ENCODE measurements around the gene SELENBP1. TPM values are rescaled to one million over a fixed set of nuclear protein-coding genes. Genes with fewer than 3 reads are reported as not detected.
"Not testable (repeated sequence)": the region's sequence is repeated elsewhere in the genome, so short reads cannot be mapped to it uniquely, and the experiment has no call there.

The SELENBP1 gene
- polyA plus RNA-seq, 1 donor from 2014 or later, result not detected

DNA sequence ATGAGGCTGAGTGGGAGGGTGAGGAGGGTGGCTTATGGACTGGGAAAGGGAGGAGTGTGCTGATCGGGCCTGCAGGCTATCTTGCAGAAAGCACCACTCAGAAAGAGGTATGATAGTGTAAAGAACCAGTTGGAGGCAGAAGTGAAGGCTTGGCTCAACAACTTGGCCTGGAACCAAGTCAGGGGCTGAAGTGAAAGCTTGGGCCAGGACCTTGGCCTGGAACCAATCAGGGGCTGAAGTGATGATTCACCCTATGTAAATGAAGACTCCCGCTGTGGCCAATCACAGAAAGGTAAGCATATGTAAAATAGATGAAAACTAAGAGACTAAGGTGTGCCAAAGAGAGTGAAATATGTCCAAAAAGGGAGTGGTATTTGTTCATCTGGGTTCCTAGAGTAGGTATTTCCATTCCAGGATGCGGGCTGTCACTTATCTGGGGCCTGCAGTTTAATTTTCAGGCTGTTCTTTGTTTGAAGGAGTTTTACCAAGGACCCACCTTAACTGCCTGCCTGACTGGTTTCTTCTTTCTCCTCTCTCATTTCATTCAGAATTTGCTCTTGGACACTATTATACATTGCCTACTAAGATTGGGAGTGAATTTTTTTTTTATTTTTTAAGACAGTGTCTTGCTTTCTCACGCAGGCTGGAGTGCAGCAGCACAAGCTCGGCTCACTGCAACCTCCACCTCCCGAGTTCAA, 20.3 kb downstream of the SELENBP1 start:
- Histone ChIP-seq H3K9ac (ENCODE audit: low read length) (no peak overlapping the region), H3K27me3 (ENCODE audit: insufficient read depth, low read depth, low read length) (no peaks in the 10 kb centered on the region), H3K4me2 (ENCODE audit: low read length) (no peak overlapping the region), H3K27ac (ENCODE audit: low read length) (no peak overlapping the region), H3K79me2 (replicated peaks; ENCODE audit: insufficient read depth, low read length) (no peaks in the 10 kb centered on the region), H4K20me1 (ENCODE audit: insufficient read depth) (no peaks in the 10 kb centered on the region), H3K36me3 (ENCODE audit: insufficient read depth, low read length) (no peaks in the 10 kb centered on the region), H3K9me3 (ENCODE audit: low read length) (no peaks in the 10 kb centered on the region), H3K9me2 (ENCODE audit: insufficient read depth, low read length) (no peaks in the 10 kb centered on the region), H3F3A (ENCODE audit: insufficient read depth, low read length, poor library complexity, severe bottlenecking) (no peaks in the 10 kb centered on the region), H2AFZ (ENCODE audit: low read depth, low read length) (no peak overlapping the region), H3K4me3 (ENCODE audit: low read length) (no peak overlapping the region)
- no peak for TF ChIP-seq TAF1 (IDR thresholded peaks at IDR 0.05; ENCODE audit: low read depth)
- TF ChIP-seq EZH2 (IDR thresholded peaks at IDR 0.05; ENCODE audit: borderline replicate concordance, insufficient read depth, low read length, poor library complexity, severe bottlenecking), result no peak

- H3K27me3 ChIP-seq (ENCODE audit: insufficient read depth, low read depth, low read length); H3K9me3 ChIP-seq (ENCODE audit: low read length); H3K4me3 ChIP-seq (ENCODE audit: low read length); H3K9ac ChIP-seq (ENCODE audit: low read length); H2AFZ ChIP-seq (ENCODE audit: low read depth, low read length); H4K20me1 ChIP-seq (ENCODE audit: insufficient read depth); H3K27ac ChIP-seq (ENCODE audit: low read length); H3K4me2 ChIP-seq (ENCODE audit: low read length); H3F3A ChIP-seq (ENCODE audit: insufficient read depth, low read length, poor library complexity, severe bottlenecking); H3K36me3 ChIP-seq (ENCODE audit: insufficient read depth, low read length); H3K9me2 ChIP-seq (ENCODE audit: insufficient read depth, low read length): not testable (repeated sequence)
- H3K79me2 ChIP-seq (replicated peaks; ENCODE audit: insufficient read depth, low read length), result peaks cover 12% of the 10 kb centered on the region
Observed at GRCh38 chr1:151350323-151350722, 22.2 kb downstream of the SELENBP1 start.

DNA sequence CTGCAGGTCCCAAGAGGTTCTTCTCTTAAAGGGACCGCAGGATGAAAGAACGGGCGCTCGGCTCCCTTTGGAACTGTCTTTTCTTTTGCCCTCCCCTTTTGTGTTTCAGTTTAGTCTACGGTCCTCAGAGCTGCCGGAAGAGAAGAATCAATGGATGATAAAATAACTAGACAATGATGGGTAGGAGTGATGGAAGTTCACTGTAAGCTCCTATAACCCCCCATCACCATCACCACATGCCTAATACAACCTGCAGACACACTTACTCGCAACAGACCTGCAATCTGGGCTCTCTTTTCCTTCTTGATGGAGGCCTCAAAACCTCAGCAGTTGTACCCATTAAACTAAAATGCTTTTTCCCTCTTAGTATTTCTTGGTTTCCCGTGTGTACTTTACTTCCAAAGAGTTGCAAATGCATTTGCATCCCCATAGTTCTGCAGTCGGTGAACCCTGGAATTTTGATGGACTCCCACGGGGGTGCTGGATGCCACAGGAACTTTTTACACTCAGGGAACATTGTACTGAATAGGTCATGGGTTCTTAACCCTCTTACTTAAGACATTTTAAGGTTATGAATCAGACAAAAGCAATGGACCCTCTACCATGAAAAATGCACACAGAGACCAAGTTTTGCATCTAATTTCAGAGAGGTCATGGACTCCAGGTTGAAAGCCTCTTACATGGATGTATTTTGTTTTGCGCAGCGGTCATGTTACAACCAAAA, 24.8 kb downstream of the SELENBP1 start:
- peak overlapping the region; percentile 95 for H3K27ac ChIP-seq (ENCODE audit: low read length)

More for the DNA sequence above, 24.8 kb downstream of the SELENBP1 start:
- H3K79me2 ChIP-seq (replicated peaks; ENCODE audit: insufficient read depth, low read length), result peaks cover 12% of the 10 kb centered on the region
- H3K9me2 ChIP-seq (ENCODE audit: insufficient read depth, low read length), result no peaks in the 10 kb centered on the region
- peak overlapping the region; percentile 57 for H3K4me2 ChIP-seq (ENCODE audit: low read length)
- H3K27me3 ChIP-seq (ENCODE audit: insufficient read depth, low read depth, low read length), result no peaks in the 10 kb centered on the region
- peak overlapping the region; percentile 32 for H2AFZ ChIP-seq (ENCODE audit: low read depth, low read length)
- TF ChIP-seq POLR2AphosphoS5 (IDR thresholded peaks at IDR 0.05), result no peak
- TF ChIP-seq SMC3 (conservative IDR thresholded peaks at IDR 0.05; ENCODE audit: poor library complexity), result no peak
- no peak for TF ChIP-seq CTCF (IDR thresholded peaks at IDR 0.05; ENCODE audit: poor library complexity, severe bottlenecking)
- no peaks in the 10 kb centered on the region for H4K20me1 ChIP-seq (ENCODE audit: insufficient read depth)
- H3K9me3 ChIP-seq (ENCODE audit: low read length), result no peaks in the 10 kb centered on the region
- H3K4me3 ChIP-seq (ENCODE audit: low read length), result peak overlapping the region; percentile 70
- peak overlapping the region; percentile 88 for H3K9ac ChIP-seq (ENCODE audit: low read length)
- H3K36me3 ChIP-seq (ENCODE audit: insufficient read depth, low read length), result no peaks in the 10 kb centered on the region
- H3F3A ChIP-seq (ENCODE audit: insufficient read depth, low read length, poor library complexity, severe bottlenecking), result no peaks in the 10 kb centered on the region
